Measurements from ENCODE around the gene THRSP. TPM values are rescaled to one million over a fixed set of nuclear protein-coding genes. Genes with fewer than 3 reads are reported as not detected.

THRSP gene
- polyA plus RNA-seq, 2 of the 4 experiments (the other 2 are of a cell fraction): not detected

DNA sequence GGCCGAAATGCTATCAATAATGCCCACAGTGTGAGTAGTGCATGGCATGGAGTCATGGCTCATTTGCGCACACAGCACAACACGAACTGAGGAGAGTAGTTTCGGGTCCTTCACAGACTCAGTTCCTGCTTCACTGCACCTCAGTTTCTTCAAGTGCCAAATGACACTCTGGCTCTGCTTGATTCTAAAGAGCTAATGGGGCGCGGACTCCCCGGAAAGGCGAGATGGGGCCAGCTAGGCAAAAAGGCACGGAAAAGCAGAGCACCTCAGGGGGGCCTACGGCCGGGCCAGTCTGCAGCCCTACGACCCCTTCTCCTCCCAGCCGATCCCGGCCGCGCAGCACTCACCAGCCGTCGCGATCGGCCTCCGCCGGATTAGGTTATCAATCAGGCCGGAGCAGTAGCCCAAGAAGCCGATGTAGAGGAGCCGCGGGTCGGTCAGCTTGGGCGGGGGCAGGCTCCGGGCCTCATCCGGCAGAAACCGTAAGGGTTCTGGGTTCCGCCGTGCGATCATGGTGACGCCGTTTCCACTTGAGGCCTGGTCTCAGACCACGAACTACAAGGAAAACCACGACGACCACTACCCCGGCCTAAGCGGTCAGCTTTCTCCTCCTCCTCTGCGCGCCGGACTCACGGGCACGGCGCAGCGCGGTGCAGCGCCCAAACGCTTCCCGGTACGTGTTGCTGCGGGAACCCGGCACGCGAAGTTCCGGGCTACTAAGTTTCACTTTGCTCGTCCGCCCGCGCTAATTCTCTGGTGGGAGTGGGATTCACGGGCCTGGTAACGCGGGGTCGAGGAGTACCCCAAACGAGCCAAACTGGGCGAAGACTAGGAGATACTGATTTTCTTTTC is 15.8 kb downstream of the THRSP start, which contains the start of gene NDUFC2 (continued):
- TF ChIP-seq HOXB5 (CRISPR knock-in tag; IDR thresholded peaks at IDR 0.05) (0 out of 2 replicates have a peak, but pooled peaks have one; percentile 19), SMC3 (IDR thresholded peaks at IDR 0.05) (peak; percentile 27; the same call in 2 of the 3 replicates), BHLHE40 (IDR thresholded peaks at IDR 0.05; ENCODE audit: low read depth, low read length) (0 out of 2 replicates have a peak, but pooled peaks have one; percentile 29)
- TF ChIP-seq, protein P1, sequence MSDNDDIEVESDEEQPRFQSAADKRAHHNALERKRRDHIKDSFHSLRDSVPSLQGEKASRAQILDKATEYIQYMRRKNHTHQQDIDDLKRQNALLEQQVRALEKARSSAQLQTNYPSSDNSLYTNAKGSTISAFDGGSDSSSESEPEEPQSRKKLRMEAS (IDR thresholded peaks at IDR 0.05): peak; percentile 96

DNA sequence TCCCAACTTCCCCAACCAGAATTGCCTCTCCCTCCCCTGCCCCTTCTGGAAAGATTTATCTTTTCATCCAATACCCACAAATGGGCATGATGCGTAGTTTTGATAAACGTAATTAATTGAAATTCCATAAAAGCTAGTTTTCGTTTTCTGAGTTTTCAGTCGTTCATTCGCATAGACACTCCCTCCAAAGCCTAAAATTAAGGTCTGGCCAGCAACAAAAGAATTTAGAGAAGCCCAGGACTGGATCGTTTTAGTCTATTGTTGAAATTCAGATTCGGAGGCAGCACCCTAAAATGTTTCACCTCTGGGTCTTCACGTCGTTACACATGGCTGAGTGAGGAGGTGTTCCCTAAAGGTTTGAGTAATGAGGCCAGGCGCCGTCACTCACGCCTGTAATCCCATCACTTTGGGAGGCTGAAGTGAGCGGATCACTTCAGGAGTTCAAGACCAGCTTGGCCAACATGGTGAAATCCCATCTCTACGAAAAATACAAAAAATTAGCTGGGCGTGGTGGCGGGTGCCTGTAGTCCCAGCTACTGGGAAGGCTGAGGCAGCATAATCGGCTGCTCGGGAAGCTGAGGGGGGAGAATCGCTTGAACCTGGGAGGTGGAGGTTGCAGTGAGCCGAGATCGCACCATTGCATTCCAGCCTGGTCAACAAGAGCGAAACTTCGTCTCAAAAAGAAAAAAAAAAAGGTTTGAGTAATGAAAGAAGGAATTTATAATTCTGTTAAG is 16.6 kb downstream of the THRSP start:
- FAIRE-seq: no peak
- POLR2A ChIA-PET: interaction anchor here (0.7 to 1.9 kb wide), 3 partner anchors 12 to 59 kb away, joined by 3 to 8 read pairs (median 4); partner anchors contain the start of gene ALG8

GRCh38 chr11:78080818-78081495 is 17.3 kb downstream of the THRSP start:
- TF ChIP-seq BHLHE40 (IDR thresholded peaks at IDR 0.05; ENCODE audit: low read depth, low read length): no peak
- TF ChIP-seq BCL3 (IDR thresholded peaks at IDR 0.05): no peak
- no peak for TF ChIP-seq RARB (CRISPR knock-in tag; IDR thresholded peaks at IDR 0.05)
- H3K27ac ChIP-seq: no peak overlapping the region

More for the DNA sequence above, 16.6 kb downstream of the THRSP start:
- no peaks in the 10 kb centered on the region for H3K9me3 ChIP-seq
- peak overlapping the region; percentile 78 for H3K4me3 ChIP-seq
- CTCF ChIA-PET: interaction anchor here (1.3 kb wide), 3 partner anchors 9 to 33 kb away, joined by 3 to 4 read pairs (median 3); no protein-coding TSS in a partner anchor
- ATAC-seq (peak; percentile 59 to 63; a peak in 5 of 6 replicates), DNase-seq (ENCODE audit: low read depth in 1 of 2, low spot score in 1 of 2) (no peak)
- TF ChIP-seq, protein P2, sequence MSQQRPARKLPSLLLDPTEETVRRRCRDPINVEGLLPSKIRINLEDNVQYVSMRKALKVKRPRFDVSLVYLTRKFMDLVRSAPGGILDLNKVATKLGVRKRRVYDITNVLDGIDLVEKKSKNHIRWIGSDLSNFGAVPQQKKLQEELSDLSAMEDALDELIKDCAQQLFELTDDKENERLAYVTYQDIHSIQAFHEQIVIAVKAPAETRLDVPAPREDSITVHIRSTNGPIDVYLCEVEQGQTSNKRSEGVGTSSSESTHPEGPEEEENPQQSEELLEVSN (IDR thresholded peaks at IDR 0.05; ENCODE audit: borderline replicate concordance, low read depth): peak; percentile 3; the same call in 1 of the 2 replicates
- TF ChIP-seq, protein P3, sequence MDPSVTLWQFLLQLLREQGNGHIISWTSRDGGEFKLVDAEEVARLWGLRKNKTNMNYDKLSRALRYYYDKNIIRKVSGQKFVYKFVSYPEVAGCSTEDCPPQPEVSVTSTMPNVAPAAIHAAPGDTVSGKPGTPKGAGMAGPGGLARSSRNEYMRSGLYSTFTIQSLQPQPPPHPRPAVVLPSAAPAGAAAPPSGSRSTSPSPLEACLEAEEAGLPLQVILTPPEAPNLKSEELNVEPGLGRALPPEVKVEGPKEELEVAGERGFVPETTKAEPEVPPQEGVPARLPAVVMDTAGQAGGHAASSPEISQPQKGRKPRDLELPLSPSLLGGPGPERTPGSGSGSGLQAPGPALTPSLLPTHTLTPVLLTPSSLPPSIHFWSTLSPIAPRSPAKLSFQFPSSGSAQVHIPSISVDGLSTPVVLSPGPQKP (IDR thresholded peaks at IDR 0.05; ENCODE audit: low read depth, low read length): no peak
- H3K4me1 ChIP-seq: peaks cover 11% of the 10 kb centered on the region; the same call in 2 of the 3 replicates
- 52% methylated on average over 23 of the region's 23 CpGs for WGBS (ENCODE audit: missing lambda C conversion rate)
- H3K27ac ChIP-seq: peak overlapping the region; percentile 89 to 98
- H3K4me2 ChIP-seq: peak overlapping the region; percentile 78

GRCh38 chr11:78081583-78081982 is 17.9 kb downstream of the THRSP start:
- CTCF ChIA-PET: no interaction called here
- ATAC-seq: no peak
- WGBS (ENCODE audit: missing lambda C conversion rate): 58% methylated on average over 6 of the region's 6 CpGs
- TF ChIP-seq HOXB5 (CRISPR knock-in tag; IDR thresholded peaks at IDR 0.05): no peak
- TF ChIP-seq, protein P4, sequence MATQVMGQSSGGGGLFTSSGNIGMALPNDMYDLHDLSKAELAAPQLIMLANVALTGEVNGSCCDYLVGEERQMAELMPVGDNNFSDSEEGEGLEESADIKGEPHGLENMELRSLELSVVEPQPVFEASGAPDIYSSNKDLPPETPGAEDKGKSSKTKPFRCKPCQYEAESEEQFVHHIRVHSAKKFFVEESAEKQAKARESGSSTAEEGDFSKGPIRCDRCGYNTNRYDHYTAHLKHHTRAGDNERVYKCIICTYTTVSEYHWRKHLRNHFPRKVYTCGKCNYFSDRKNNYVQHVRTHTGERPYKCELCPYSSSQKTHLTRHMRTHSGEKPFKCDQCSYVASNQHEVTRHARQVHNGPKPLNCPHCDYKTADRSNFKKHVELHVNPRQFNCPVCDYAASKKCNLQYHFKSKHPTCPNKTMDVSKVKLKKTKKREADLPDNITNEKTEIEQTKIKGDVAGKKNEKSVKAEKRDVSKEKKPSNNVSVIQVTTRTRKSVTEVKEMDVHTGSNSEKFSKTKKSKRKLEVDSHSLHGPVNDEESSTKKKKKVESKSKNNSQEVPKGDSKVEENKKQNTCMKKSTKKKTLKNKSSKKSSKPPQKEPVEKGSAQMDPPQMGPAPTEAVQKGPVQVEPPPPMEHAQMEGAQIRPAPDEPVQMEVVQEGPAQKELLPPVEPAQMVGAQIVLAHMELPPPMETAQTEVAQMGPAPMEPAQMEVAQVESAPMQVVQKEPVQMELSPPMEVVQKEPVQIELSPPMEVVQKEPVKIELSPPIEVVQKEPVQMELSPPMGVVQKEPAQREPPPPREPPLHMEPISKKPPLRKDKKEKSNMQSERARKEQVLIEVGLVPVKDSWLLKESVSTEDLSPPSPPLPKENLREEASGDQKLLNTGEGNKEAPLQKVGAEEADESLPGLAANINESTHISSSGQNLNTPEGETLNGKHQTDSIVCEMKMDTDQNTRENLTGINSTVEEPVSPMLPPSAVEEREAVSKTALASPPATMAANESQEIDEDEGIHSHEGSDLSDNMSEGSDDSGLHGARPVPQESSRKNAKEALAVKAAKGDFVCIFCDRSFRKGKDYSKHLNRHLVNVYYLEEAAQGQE (IDR thresholded peaks at IDR 0.05): no peak
- no peak for TF ChIP-seq JUNB (IDR thresholded peaks at IDR 0.05)
- TF ChIP-seq, protein P5, sequence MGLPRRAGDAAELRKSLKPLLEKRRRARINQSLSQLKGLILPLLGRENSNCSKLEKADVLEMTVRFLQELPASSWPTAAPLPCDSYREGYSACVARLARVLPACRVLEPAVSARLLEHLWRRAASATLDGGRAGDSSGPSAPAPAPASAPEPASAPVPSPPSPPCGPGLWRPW (IDR thresholded peaks at IDR 0.05): no peak
- TF ChIP-seq KDM5A (IDR thresholded peaks at IDR 0.05): no peak
- no peak for TF ChIP-seq RFX5 (IDR thresholded peaks at IDR 0.05)
- TF ChIP-seq ZSCAN20 (CRISPR knock-in tag; IDR thresholded peaks at IDR 0.05): no peak
- TF ChIP-seq CTCF (IDR thresholded peaks at IDR 0.05): no peak
- no peak for TF ChIP-seq EHF (CRISPR knock-in tag; IDR thresholded peaks at IDR 0.05)

More at GRCh38 chr11:78080818-78081495, 17.3 kb downstream of the THRSP start:
- no peak for DNase-seq (ENCODE audit: low read depth in 1 of 2, low spot score in 1 of 2)
- Histone ChIP-seq H3K4me2 (no peak overlapping the region), H3K9me3 (no peaks in the 10 kb centered on the region), H3K4me1 (peaks cover 11% of the 10 kb centered on the region; the same call in 2 of the 3 replicates), H3K4me3 (no peak overlapping the region)
- WGBS (ENCODE audit: missing lambda C conversion rate): 83% methylated on average over 11 of the region's 11 CpGs
- ChIA-PET CTCF (interaction anchor here (1.3 kb wide), 2 partner anchors 10 to 34 kb away, joined by 3 to 4 read pairs; no protein-coding TSS in a partner anchor), POLR2A (interaction anchor here (1.9 kb wide), 1 partner anchor 59 kb away, joined by 8 read pairs; the partner anchor contains the start of gene ALG8)
- ATAC-seq: no peak
- FAIRE-seq: no peak

More at GRCh38 chr11:78081583-78081982, 17.9 kb downstream of the THRSP start:
- no peak for DNase-seq (ENCODE audit: low read depth in 1 of 2, low spot score in 1 of 2)
- no peak for FAIRE-seq
- POLR2A ChIA-PET: no interaction called here
- Histone ChIP-seq H3K27ac (no peak overlapping the region), H3K4me1 (peaks cover 11% of the 10 kb centered on the region; the same call in 2 of the 3 replicates), H3K9me3 (no peaks in the 10 kb centered on the region), H3K4me3 (no peak overlapping the region), H3K4me2 (no peak overlapping the region)

All from A549 (cell line).